A549 treated with AZD2906 at 1 μM for 4 hours (cell line): ENCODE data around the gene EDDM13. TPM values are rescaled to one million over a fixed set of nuclear protein-coding genes. Genes with fewer than 3 reads are reported as not detected.

ENCODE experiments used
- total RNA-seq: library from RNA; stranded (reverse); fragments of 200-300 nt; extraction: Qiagen RNA extraction; gene quantifications from 5 replicates; pipeline ENCODE4 v1.2.3, GENCODE V29; 2022

Gene EDDM13, protein sequence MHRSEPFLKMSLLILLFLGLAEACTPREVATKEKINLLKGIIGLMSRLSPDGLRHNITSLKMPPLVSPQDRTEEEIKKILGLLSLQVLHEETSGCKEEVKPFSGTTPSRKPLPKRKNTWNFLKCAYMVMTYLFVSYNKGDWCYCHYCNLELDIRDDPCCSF
- not detected in 5 replicates for total RNA-seq

DNA sequence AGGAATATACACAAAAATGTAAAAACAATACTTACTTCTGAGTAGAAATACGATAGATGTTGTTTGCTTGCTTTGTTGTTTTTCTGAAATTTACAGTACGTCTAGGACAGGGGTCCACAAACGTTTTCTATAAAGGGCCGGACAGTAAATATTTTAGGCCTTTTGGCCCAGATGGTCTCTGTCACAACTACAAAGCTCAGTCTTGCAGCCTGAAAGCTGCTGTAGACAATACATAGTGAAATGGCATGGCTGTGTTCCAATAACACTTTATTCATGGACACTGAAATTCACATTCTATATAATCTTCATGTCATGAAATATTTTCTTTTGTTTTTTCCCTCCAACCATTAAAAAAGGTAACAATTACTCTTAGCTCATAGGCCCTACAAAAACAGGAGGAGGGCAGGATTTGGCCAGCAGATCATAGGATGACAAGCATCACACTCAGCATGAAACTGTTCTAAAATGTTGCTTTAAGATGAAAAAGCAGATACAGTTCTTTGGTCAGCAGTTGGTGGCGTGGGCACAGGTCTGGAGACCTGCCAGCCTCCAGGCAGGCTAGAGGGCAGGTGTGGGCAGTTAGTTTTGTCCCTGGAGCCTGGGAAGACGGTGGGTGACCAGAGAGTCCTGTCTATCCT lies at the start of gene EDDM13:
TSS of gene EDDM13 (plus strand) at position 588 of the 638 bp plus-strand sequence. CDS start 87 bp downstream, outside the sequence.

DNA sequence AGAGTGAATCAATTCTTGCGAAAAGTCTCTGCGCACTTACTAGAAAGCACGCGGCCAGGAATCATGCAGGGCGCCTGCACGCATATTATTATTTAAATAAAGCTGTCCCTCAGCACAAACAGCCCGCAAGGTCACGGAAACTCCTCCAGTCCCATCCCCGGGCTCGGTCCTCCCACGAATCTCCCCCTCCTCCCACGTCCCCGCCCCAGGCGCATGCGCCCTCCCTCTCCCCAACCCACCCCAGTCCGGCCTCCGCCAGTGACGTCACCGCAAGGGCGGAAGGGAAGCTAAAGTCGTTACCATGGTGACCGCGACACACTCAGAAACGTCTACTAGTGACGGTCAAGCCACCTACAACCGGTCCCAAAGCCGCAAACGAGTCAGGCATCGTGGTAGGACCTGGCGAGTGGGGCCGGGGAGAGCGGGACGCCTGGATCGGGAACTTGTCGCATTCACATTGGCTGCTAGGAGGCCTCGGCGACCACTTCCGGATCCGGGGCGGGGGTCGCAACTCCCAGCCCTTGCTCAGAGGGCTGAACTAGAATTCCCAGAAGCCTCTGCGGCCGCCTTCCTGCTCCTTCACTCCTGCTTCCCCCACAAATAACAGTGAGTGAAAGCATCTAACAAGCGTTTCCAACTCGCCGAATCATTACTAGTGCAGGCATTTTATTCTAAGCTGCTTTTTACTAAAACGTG lies 42.0 kb downstream of the EDDM13 start, which contains the start of gene ZSCAN5A:
TSS of gene ZSCAN5A (minus strand) at position 459 of the 696 bp plus-strand sequence. CDS start 89,793 bp downstream, outside the sequence.

Other genes with a start within 250 kb of the EDDM13 start
- gene ZNF787, start 151.5 kb upstream of the EDDM13 start, total RNA-seq, result 28.1 to 54.3 TPM (median 46.6 TPM) in 5 replicates
- gene ZNF444, start 131.5 kb upstream of the EDDM13 start, total RNA-seq, result 16.8 to 29.7 TPM (median 28.7 TPM) in 5 replicates
- gene GALP, start 96.7 kb upstream of the EDDM13 start, total RNA-seq, result not detected in 5 replicates
- gene ZSCAN5B, start 75.0 kb upstream of the EDDM13 start, total RNA-seq, result 0.05 to 0.06 TPM in 2 of 5 replicates, not detected in the others
- not detected in 5 replicates for gene ZSCAN5C, start 70.5 kb upstream of the EDDM13 start, total RNA-seq
- 7.5 to 9.0 TPM (median 8.3 TPM) in 5 replicates for gene ZSCAN5A, start 42.1 kb downstream of the EDDM13 start, total RNA-seq
- gene ZNF582, start 120.8 kb downstream of the EDDM13 start, total RNA-seq, result 0.91 to 1.1 TPM (median 1.0 TPM) in 5 replicates
- 1.7 to 2.4 TPM (median 2.2 TPM) in 5 replicates for gene ZNF583, start 131.6 kb downstream of the EDDM13 start, total RNA-seq
- not detected in 5 replicates for gene ZNF667, start 204.6 kb downstream of the EDDM13 start, total RNA-seq
- 0.02 to 0.07 TPM (median 0.05 TPM) in 5 replicates for gene ZNF471, start 235.1 kb downstream of the EDDM13 start, total RNA-seq